Breast epithelium (tissue), 3 donors: ENCODE results near the gene CCDC188.

ENCODE experiments used
- CTCF ChIP-seq, 3 donors: fragments of 450-650 bp; IDR thresholded peaks; one replicate each; pipeline ENCODE4 v1.5.1; 2016 to 2017; ENCODE audit warnings: antibody characterized with exemption in 3 of 3, mild to moderate bottlenecking in 3 of 3, moderate library complexity in 3 of 3
- POLR2A ChIP-seq: fragments of 450-650 bp; IDR thresholded peaks from one replicate; pipeline ENCODE4 v1.6.1; 2016; ENCODE audit warnings: antibody characterized with exemption, mild to moderate bottlenecking, moderate library complexity
- POLR2AphosphoS5 ChIP-seq, 3 donors: sonication (generic); formaldehyde crosslinking; IDR thresholded peaks; one replicate each; pipeline ENCODE4 v1.6.1; 2017; ENCODE audit warnings: antibody characterized with exemption in 3 of 3

GRCh38 chr22:20157430-20158183 lies 6.8 kb upstream of the CCDC188 start:
- TF ChIP-seq POLR2AphosphoS5 (IDR thresholded peaks at IDR 0.05) = no peak
- TF ChIP-seq CTCF (IDR thresholded peaks at IDR 0.05) = no peak
- no peak for TF ChIP-seq POLR2A
